A172 (cell line): ENCODE results near the gene S100A1. TPM values are rescaled to one million over a fixed set of nuclear protein-coding genes. Genes with fewer than 3 reads are reported as not detected.
"Not testable (repeated sequence)": the region's sequence is repeated elsewhere in the genome, so short reads cannot be mapped to it uniquely, and the experiment has no call there.

ENCODE experiments used
- DNase-seq: peaks from one replicate; pipeline ENCODE4 v3.0.0-alpha.2; 2015; ENCODE audit warnings: low spot score
- total RNA-seq: library from RNA; depleted of rRNA; stranded (reverse); fragments of >200 nt; shearing (Covaris generic); gene quantifications from 2 replicates; pipeline ENCODE4 v1.2.3, GENCODE V29; 2014

S100A1 gene
- total RNA-seq, 1 experiment from 2014 or later, result 2.8 TPM

- DNase-seq, result no peak
These were observed 3.1 kb downstream of the S100A1 start for GRCh38 chr1:153631047-153632022.

GRCh38 chr1:153633161-153633753, 5.0 kb downstream of the S100A1 start:
- DNase-seq, result no peak

GRCh38 chr1:153633754-153634665, 5.8 kb downstream of the S100A1 start, which contains the start of gene CHTOP:
Gene CHTOP (plus strand): TSS chr1:153634066. CDS start chr1:153636589, 2,523 bp downstream.
- DNase-seq, result peak; percentile 98

- DNase-seq, result no peak
These were observed 7.6 kb downstream of the S100A1 start for GRCh38 chr1:153635872-153636271.

GRCh38 chr1:153636312-153636711, 8.1 kb downstream of the S100A1 start:
- DNase-seq, result no peak

GRCh38 chr1:153638261-153638660, 10.0 kb downstream of the S100A1 start:
- DNase-seq, result no peak

- no peak for DNase-seq
These were observed 11.0 kb downstream of the S100A1 start for GRCh38 chr1:153639280-153639679.

- not testable (repeated sequence) for DNase-seq
These were observed 12.0 kb downstream of the S100A1 start for GRCh38 chr1:153640213-153640612.

- DNase-seq, result no peak
These were observed 12.6 kb downstream of the S100A1 start for GRCh38 chr1:153640861-153641260.

GRCh38 chr1:153642161-153642560, 13.9 kb downstream of the S100A1 start:
- no peak for DNase-seq

GRCh38 chr1:153643100-153643499, 14.9 kb downstream of the S100A1 start:
- no peak for DNase-seq

GRCh38 chr1:153643816-153644215, 15.6 kb downstream of the S100A1 start:
- DNase-seq, result no peak

GRCh38 chr1:153646672-153647345, 18.6 kb downstream of the S100A1 start:
- no peak for DNase-seq

GRCh38 chr1:153647346-153647714, 19.1 kb downstream of the S100A1 start:
- no peak for DNase-seq

GRCh38 chr1:153648000-153648643, 19.9 kb downstream of the S100A1 start:
- no peak for DNase-seq

- no peak for DNase-seq
These were observed 21.1 kb downstream of the S100A1 start for GRCh38 chr1:153649137-153649862.

GRCh38 chr1:153649863-153650235, 21.6 kb downstream of the S100A1 start:
- peak; percentile 64 for DNase-seq

- no peak for DNase-seq
These were observed 23.5 kb downstream of the S100A1 start for GRCh38 chr1:153651771-153652170.

- DNase-seq, result peak; percentile 46
These were observed 24.7 kb downstream of the S100A1 start for GRCh38 chr1:153652805-153653500.

GRCh38 chr1:153655333-153655732, 27.1 kb downstream of the S100A1 start:
- no peak for DNase-seq
